ENCODE data around the gene CGNL1. TPM values are rescaled to one million over a fixed set of nuclear protein-coding genes. Genes with fewer than 3 reads are reported as not detected.

Gene CGNL1
- total and polyA plus RNA-seq, 5 experiments from 2014 or later, result not detected

GRCh38 chr15:57335719-57336118 lies 40.6 kb upstream of the CGNL1 start:
- H3K27ac Mint-ChIP-seq, result peak overlapping the region in 1 of 10 donors; percentile 51
- peaks cover 2 to 20% (median 10%) of the 10 kb centered on the region in 5 donors for H3K27me3 Mint-ChIP-seq
- POLR2A ChIA-PET, result no interaction called here
- H3K4me3 Mint-ChIP-seq, result no peak overlapping the region
- no peaks in the 10 kb centered on the region for H3K36me3 Mint-ChIP-seq
- H3K9me3 Mint-ChIP-seq, result no peaks in the 10 kb centered on the region
- no peak for DNase-seq
- ATAC-seq, result no peak
- H3K4me1 Mint-ChIP-seq, result no peaks in the 10 kb centered on the region

- no peaks in the 10 kb centered on the region for H3K9me3 Mint-ChIP-seq
- DNase-seq, result no peak
- no peak for ATAC-seq
- H3K27me3 Mint-ChIP-seq, result peaks cover 2 to 13% (median 10%) of the 10 kb centered on the region in 5 donors
- POLR2A ChIA-PET, result no interaction called here
- no peak overlapping the region for H3K4me3 Mint-ChIP-seq
- no peaks in the 10 kb centered on the region for H3K36me3 Mint-ChIP-seq
- H3K27ac Mint-ChIP-seq, result no peak overlapping the region
- H3K4me1 Mint-ChIP-seq, result no peaks in the 10 kb centered on the region
Measured at GRCh38 chr15:57337868-57338411, 38.4 kb upstream of the CGNL1 start.

GRCh38 chr15:57339321-57339720 lies 37.0 kb upstream of the CGNL1 start:
- POLR2A ChIA-PET, result interaction anchor here (0.6 kb wide), 1 partner anchor 576 kb away, joined by 6 read pairs; no protein-coding TSS in a partner anchor
- Mint-ChIP-seq H3K27ac (peak overlapping the region in 1 of 10 donors; percentile 18), H3K36me3 (no peaks in the 10 kb centered on the region), H3K4me1 (no peaks in the 10 kb centered on the region), H3K4me3 (no peak overlapping the region), H3K27me3 (peaks cover 2 to 11% (median 9%) of the 10 kb centered on the region in 5 donors), H3K9me3 (no peaks in the 10 kb centered on the region)
- ATAC-seq (no peak), DNase-seq (no peak)

- Mint-ChIP-seq H3K27me3 (peaks cover 0 to 9% (median 5%) of the 10 kb centered on the region in 5 donors), H3K4me3 (no peak overlapping the region), H3K36me3 (no peaks in the 10 kb centered on the region), H3K27ac (no peak overlapping the region), H3K9me3 (no peaks in the 10 kb centered on the region), H3K4me1 (no peaks in the 10 kb centered on the region)
- POLR2A ChIA-PET, result no interaction called here
- ATAC-seq, result peak in 1 of 2 donors; percentile 46
- peak in 4 of 10 donors; percentile 8 to 32 (median 14) for DNase-seq
Measured at GRCh38 chr15:57340682-57341259, 35.5 kb upstream of the CGNL1 start.

GRCh38 chr15:57343048-57343447 lies 33.3 kb upstream of the CGNL1 start:
- H3K27ac Mint-ChIP-seq, result no peak overlapping the region
- peaks cover 0 to 9% (median 0%) of the 10 kb centered on the region in 5 donors for H3K27me3 Mint-ChIP-seq
- POLR2A ChIA-PET, result no interaction called here
- H3K36me3 Mint-ChIP-seq, result no peaks in the 10 kb centered on the region
- no peaks in the 10 kb centered on the region for H3K4me1 Mint-ChIP-seq
- no peak for ATAC-seq
- H3K4me3 Mint-ChIP-seq, result no peak overlapping the region
- no peaks in the 10 kb centered on the region for H3K9me3 Mint-ChIP-seq
- DNase-seq, result no peak

GRCh38 chr15:57343498-57343897 lies 32.8 kb upstream of the CGNL1 start:
- no peaks in the 10 kb centered on the region for H3K36me3 Mint-ChIP-seq
- H3K27ac Mint-ChIP-seq, result no peak overlapping the region

GRCh38 chr15:57344282-57344681 lies 32.0 kb upstream of the CGNL1 start:
- Mint-ChIP-seq H3K27ac (no peak overlapping the region), H3K9me3 (no peaks in the 10 kb centered on the region), H3K27me3 (peaks cover 0 to 3% (median 0%) of the 10 kb centered on the region in 5 donors), H3K36me3 (no peaks in the 10 kb centered on the region), H3K4me3 (no peak overlapping the region), H3K4me1 (no peaks in the 10 kb centered on the region)
- DNase-seq (no peak), ATAC-seq (no peak)
- POLR2A ChIA-PET, result no interaction called here

More at GRCh38 chr15:57343498-57343897, 32.8 kb upstream of the CGNL1 start:
- peaks cover 0 to 9% (median 0%) of the 10 kb centered on the region in 5 donors for H3K27me3 Mint-ChIP-seq
- H3K9me3 Mint-ChIP-seq, result no peaks in the 10 kb centered on the region
- ATAC-seq, result no peak
- no peak overlapping the region for H3K4me3 Mint-ChIP-seq
- POLR2A ChIA-PET, result no interaction called here
- no peaks in the 10 kb centered on the region for H3K4me1 Mint-ChIP-seq
- DNase-seq, result no peak

- DNase-seq (no peak), ATAC-seq (no peak)
- Mint-ChIP-seq H3K36me3 (no peaks in the 10 kb centered on the region), H3K9me3 (no peaks in the 10 kb centered on the region), H3K4me3 (no peak overlapping the region), H3K4me1 (no peaks in the 10 kb centered on the region), H3K27ac (peak overlapping the region in 1 of 10 donors; percentile 3), H3K27me3 (peaks cover 0 to 2% (median 0%) of the 10 kb centered on the region in 5 donors)
- POLR2A ChIA-PET, result no interaction called here
Measured at GRCh38 chr15:57345584-57345983, 30.7 kb upstream of the CGNL1 start.

GRCh38 chr15:57348081-57348480 lies 28.2 kb upstream of the CGNL1 start:
- no peaks in the 10 kb centered on the region for H3K36me3 Mint-ChIP-seq
- no peak overlapping the region for H3K27ac Mint-ChIP-seq
- POLR2A ChIA-PET, result no interaction called here
- no peak overlapping the region for H3K4me3 Mint-ChIP-seq
- DNase-seq (no peak), ATAC-seq (no peak)
- H3K27me3 Mint-ChIP-seq, result peaks cover 0 to 5% (median 1%) of the 10 kb centered on the region in 5 donors
- no peaks in the 10 kb centered on the region for H3K4me1 Mint-ChIP-seq
- H3K9me3 Mint-ChIP-seq, result no peaks in the 10 kb centered on the region

- Mint-ChIP-seq H3K27me3 (peaks cover 4 to 31% (median 6%) of the 10 kb centered on the region in 5 donors), H3K27ac (no peak overlapping the region), H3K9me3 (no peaks in the 10 kb centered on the region), H3K4me1 (no peaks in the 10 kb centered on the region), H3K36me3 (no peaks in the 10 kb centered on the region), H3K4me3 (no peak overlapping the region)
- DNase-seq (no peak), ATAC-seq (no peak)
- POLR2A ChIA-PET, result no interaction called here
Measured at GRCh38 chr15:57352535-57353316, 23.6 kb upstream of the CGNL1 start.

- POLR2A ChIA-PET, result no interaction called here
- ATAC-seq, result no peak
- H3K4me1 Mint-ChIP-seq, result no peaks in the 10 kb centered on the region
- H3K27ac Mint-ChIP-seq, result no peak overlapping the region
- H3K4me3 Mint-ChIP-seq, result no peak overlapping the region
- H3K27me3 Mint-ChIP-seq, result peaks cover 4 to 31% (median 6%) of the 10 kb centered on the region in 5 donors
- H3K9me3 Mint-ChIP-seq, result no peaks in the 10 kb centered on the region
- no peaks in the 10 kb centered on the region for H3K36me3 Mint-ChIP-seq
- DNase-seq, result no peak
Measured at GRCh38 chr15:57353317-57353804, 22.9 kb upstream of the CGNL1 start.

- POLR2A ChIA-PET, result no interaction called here
- Mint-ChIP-seq H3K27ac (no peak overlapping the region), H3K4me3 (no peak overlapping the region), H3K27me3 (peaks cover 4 to 31% (median 6%) of the 10 kb centered on the region in 5 donors), H3K9me3 (no peaks in the 10 kb centered on the region), H3K4me1 (no peaks in the 10 kb centered on the region), H3K36me3 (no peaks in the 10 kb centered on the region)
- ATAC-seq (no peak), DNase-seq (no peak)
Measured at GRCh38 chr15:57354436-57355123, 21.7 kb upstream of the CGNL1 start.

GRCh38 chr15:57355259-57355658 lies 21.0 kb upstream of the CGNL1 start:
- DNase-seq, result no peak
- Mint-ChIP-seq H3K36me3 (no peaks in the 10 kb centered on the region), H3K9me3 (no peaks in the 10 kb centered on the region), H3K4me1 (no peaks in the 10 kb centered on the region), H3K27ac (peak overlapping the region in 1 of 10 donors; percentile 6), H3K4me3 (no peak overlapping the region), H3K27me3 (peaks cover 4 to 31% (median 6%) of the 10 kb centered on the region in 5 donors)
- POLR2A ChIA-PET, result no interaction called here
- no peak for ATAC-seq

Measured in naive thymus-derived CD8-positive, alpha-beta T cell (primary cell).